HG02840 (cell line): ENCODE results near the gene FANCG.

Experiments
- ATAC-seq: cut with Tn5 transposase; IDR thresholded peaks from one replicate; pipeline ENCODE4 v1.9.1; 2021; ENCODE audit warnings: mild to moderate bottlenecking, moderate library complexity, moderate number of reproducible peaks; ENCODE audit not compliant: unreplicated experiment, low FRiP score

Gene FANCG

DNA sequence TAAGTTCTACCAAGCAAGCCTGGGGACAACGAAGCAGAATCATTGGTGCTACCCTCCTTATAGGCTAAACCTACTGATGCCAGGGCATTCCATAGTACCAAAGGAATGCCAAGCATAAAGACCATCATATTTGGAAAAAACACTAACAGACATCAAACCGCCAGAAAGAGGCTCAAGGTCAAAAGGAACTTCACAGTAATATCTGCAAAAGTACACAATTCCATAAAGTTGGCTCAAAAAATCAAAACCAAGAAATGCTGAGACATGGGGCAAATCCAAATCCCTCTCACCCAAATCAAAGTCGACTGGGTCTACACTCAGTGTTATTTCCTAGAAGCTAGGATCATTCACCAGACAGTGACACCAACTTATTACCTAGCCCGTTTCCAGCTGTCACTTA lies 10.7 kb downstream of the FANCG start:
- ATAC-seq, result no peak

DNA sequence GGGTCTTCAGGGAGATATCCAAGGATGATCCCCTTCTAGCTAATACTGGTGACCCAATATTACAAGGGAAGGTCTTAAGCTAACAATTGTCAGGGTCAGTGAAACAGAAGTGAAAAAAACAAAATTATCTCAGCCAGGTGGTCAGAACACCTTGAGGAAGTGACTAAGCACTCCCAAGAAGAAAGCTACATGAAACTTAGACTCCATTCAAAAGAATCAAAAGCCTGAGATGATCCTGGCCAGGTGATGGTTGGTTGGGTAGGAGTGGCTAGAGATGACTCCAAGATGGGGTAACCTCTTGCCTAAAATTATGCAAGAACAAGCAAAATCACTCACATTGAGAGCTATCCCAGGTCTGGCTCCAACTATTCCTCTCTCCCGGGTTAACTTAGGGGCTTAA lies 12.7 kb downstream of the FANCG start:
- ATAC-seq, result no peak

DNA sequence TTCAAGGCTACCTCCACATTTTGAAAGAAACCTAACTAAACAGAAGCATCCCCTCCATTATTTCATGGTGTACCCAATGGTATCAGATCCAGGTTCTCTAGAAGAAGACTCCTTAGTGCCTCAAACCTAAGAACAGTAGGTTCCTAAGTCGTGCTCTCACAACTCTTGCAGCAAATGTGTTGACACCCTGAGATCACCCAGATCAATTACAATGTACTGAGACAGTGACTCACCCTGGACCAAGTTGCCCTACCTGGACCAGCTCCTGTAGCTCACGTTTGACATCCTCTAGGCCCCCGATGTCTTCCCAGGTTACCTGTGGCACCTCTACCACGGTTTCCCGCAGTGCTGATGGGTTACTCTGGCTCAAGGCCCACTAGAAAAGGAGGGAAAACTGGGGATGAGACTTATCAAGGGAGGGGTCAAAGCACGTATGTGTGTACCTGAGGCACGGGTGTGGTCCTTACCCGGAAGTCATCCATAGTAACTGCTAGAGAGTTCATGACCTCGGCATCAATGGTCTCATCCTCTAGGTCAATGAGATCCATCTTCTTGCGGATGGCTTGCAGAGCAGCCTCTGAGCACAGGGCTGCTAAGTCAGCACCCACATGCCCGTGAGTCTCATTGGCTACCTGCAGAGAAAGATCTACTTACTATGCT lies 19.1 kb downstream of the FANCG start:
- no peak for ATAC-seq

DNA sequence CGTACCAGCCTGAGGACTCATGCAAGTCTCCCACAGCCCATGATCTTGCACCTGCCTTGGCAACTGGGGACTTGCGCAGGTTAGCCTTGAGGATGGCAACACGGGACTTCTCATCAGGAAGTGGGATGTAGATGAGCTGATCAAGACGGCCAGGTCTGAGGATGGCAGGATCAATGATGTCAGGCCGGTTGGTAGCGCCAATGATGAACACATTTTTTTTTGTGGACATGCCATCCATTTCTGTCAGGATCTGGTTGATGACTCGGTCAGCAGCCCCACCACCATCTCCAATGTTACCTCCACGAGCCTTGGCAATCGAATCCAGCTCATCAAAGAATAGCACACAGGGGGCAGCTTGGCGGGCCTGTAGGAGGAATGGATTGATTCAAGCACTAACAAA lies 20.3 kb downstream of the FANCG start:
- ATAC-seq, result no peak

DNA sequence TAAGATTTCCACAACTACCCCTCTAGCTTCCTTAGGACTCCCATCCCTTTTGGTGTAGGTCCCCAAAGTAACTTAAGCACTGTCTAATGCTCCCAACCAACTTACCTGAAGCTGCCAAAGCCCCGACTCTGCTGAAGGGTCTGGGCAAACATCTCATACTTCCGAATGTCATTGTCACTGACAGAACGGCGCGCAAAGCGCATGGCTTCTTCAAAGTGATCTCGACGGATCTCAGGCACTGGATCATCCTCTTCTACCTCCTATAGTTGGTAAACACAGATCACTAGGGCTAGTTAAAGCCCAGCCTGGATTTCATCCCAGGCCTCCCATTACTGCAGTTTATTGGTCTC lies 22.5 kb downstream of the FANCG start:
- ATAC-seq, result no peak

DNA sequence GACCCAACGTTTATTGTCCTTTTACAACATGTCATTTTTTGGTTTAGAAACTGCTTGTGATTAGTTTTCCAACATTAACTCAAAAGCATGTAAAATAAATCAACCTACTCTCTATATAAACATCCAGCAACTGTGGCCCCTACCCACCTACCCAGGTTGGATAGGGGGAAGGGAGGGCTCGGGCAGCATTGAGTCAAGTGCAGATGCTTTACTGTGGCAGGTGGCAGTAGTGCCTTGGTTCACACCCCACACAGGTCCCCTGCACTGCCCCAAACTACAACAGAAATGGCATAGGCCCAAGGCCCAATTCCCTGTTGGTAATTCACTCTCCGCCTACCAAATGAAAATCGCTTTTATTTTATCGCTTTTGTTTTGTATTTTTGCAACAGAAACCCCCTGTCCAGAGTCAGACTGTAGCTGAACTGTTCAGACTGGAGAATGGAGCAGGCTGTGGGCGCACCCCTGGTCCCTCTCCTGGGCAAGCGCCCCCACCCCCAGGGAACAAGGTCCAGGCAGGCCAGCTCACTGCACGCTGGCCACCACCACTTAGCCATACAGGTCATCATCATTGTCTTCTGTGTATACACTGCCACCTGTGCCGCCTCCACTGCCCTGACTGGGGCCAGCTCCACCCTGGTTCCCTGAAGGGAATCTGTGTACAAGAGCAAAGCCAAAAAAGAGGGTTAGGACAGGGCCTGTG lies 23.0 kb downstream of the FANCG start:
- no peak for ATAC-seq

DNA sequence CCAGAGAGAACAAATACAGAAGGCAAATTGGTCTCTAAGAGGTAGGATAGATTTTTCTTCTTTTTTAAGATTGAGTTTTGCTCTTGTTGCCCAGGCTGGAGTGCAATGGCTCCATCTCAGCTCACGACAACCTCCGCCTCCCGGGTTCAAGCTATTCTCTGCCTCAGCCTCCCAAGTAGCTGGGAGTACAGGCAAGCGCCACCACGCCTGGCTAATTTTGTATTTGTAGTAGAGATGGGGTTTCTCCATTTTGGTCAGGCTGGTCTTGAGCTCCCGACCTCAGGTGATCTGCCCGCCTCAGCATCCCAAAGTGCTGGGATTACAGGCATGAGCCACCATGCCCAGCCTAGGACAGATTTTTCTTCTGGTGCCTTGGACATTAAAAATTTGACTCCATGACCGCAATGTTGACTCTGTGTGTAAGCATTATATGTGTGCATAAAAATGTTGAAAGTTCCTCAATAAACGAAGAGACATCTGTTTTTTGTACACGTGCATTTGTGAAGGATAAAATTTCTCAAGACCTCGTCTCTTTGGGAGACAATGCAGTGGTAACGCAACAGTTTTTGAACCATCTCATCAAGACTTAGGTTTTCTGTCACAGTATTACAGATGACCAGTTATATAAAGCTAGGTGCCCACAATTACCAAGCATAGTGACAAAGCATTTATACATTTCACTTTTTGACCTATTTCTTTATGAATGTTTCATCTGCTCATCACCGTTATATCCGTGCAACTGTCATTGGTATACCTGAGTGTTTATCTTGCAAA lies 24.7 kb downstream of the FANCG start:
- ATAC-seq, result no peak

DNA sequence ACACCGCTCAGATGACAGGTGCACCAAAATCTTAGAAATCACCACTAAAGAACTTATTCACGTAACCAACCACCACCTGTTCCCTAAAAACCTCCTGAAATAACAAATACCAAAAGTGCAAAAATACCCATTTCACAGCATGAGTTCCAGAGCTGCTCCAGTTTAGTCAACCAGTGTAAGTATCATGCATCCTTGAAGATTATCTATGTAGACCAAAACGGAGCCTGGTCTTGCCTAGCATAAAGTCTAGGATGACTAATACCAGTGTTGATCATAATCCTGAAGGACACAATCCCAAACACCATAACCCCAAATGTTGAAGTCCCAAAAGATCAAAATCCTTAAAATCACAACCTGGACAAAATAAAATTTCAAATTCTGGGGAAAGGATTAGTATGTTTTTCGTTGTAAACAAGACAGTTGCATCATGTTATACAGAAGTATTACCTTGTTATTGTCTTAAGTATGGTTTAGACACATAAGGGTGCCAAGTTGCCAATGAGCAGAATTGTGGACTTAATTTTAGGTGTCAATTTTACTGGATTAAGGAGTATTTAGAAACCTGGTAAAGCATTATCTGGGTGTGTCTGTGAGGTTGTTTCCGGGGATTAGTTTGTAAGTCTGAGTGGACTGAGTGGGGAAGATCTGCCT lies 25.4 kb downstream of the FANCG start:
- no peak for ATAC-seq

DNA sequence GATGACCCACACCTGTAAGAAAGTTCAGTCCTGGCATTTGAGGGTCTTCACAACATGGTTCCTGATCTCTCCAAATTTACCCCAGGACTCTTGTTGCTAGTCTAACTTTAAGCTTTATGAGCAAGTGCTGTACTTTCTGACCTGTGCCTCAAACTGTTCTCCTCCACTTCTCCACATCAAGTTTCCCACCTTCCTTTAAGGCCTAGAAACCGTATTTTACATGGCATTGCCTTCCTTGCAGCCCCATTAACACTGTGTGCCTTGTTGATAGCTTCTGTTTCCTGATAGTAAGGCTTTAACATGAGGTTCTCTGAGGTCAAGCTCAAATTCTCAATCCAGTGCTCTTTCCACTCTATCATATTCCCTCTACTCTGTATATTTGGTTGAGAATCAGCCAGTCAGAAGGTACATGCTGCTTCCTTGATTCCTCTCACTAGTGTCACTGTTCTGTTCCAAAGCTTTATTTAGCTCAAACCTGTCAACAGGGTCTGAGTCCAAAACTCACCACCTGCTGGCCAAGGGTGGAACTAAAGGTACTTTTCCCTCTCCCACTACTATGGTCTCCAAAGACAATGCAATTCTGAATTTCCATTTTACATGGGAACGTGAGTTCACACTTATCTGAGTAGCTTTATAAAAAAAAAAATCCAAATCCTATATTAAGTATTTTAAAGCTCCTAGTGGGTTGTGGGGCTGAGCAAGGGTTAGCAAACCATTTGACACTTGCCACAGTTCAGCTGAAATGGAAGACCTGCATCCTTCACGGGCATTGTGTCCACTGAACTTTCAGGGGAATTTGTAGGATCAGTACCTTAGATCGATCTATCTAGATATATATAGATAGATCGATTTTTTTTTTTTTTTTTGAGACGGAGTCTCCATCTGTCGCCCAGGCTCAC lies 28.4 kb downstream of the FANCG start:
- no peak for ATAC-seq

DNA sequence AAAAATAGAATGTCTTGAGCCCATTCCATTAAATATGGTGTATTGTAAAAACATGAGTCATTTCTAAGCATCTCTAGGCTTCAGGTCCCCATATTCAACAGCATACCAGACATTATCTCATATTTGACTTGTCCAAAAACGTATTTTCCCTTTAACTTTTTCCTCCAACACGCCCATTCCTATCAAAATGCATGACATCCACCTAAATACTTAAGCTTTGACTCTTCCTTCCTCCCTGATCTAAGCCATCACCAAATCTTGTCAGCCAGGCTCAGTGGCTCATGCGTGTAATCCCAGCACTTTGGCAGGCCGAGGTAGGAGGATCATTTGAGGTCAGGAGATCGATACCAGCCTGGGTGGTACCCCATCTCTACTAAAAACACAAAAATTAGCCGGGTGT lies 31.2 kb downstream of the FANCG start:
- ATAC-seq, result no peak

DNA sequence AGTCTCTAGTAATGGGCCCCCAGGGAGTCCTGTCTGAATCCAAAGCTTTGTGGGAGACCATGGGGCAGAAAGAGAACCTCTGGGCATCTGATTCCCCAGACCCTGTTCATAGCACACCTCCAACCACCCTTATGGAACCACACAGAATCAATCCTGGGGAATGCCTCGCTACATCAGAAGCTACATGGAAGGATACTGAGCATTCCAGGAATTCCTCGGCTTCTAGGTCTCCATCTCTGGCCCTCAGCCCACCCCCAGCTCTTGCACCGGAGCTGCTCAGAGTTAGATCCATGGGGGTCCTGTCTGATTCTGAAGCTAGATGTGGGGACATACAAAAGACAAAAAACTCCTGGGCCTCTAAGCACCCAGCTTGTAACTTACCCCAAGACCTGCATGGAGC lies 35.7 kb downstream of the FANCG start:
- no peak for ATAC-seq

DNA sequence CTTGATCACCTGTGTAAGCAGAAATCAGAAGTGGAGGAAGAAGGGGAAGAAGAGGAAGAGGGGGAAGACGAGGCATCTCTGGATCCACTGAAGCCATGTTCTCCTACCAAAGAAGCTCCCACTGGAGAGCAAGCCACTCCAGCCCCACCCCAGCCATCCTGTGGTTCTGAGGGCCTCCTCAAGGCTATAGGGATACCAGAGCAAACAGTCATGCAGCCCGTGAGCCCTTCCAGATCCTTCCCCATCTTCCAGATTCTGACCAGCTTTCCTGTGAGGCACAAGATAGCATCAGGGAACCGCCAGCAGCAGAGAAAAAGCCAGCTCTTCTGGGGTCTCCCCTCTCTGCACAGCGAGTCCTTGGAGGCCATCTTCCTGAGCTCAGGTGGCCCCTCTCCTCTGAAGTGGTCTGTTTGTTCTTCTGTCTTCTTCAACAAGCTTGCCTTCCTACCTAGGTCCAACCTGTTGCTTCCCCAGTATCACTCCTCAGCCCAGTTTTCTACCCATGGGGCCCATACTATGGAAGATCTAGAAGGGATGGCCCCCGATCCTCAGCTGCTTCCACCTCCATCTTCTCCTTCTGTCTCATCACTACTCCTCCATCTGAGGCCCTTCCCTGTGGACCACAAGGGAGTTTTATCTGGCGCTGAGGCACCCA lies 36.7 kb downstream of the FANCG start:
- ATAC-seq, result no peak

DNA sequence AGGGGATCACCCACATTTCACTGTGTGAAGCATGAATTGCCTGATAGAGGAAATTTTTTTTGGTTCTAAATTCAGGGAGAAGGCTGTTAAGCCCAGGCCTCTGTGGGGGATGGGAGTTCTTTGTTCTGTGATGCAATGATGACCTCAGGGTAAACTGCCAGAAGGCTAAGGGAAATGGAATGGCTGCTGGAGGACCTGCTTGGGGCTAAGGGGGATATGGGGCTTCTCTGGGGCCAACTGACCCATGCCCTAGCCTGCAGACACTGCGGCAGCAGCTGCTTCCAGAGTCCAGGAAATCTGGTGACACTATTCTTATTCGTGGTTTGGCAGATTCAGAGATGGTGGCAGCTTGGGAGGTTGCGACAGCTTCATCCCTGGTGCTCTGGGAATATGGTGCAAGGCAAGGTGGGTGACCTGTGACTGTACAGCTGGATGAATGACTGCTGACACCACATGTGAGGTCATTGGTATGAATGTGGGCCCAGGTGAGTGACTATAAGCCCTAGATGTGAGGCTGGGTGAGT lies 37.6 kb downstream of the FANCG start:
- ATAC-seq, result no peak

DNA sequence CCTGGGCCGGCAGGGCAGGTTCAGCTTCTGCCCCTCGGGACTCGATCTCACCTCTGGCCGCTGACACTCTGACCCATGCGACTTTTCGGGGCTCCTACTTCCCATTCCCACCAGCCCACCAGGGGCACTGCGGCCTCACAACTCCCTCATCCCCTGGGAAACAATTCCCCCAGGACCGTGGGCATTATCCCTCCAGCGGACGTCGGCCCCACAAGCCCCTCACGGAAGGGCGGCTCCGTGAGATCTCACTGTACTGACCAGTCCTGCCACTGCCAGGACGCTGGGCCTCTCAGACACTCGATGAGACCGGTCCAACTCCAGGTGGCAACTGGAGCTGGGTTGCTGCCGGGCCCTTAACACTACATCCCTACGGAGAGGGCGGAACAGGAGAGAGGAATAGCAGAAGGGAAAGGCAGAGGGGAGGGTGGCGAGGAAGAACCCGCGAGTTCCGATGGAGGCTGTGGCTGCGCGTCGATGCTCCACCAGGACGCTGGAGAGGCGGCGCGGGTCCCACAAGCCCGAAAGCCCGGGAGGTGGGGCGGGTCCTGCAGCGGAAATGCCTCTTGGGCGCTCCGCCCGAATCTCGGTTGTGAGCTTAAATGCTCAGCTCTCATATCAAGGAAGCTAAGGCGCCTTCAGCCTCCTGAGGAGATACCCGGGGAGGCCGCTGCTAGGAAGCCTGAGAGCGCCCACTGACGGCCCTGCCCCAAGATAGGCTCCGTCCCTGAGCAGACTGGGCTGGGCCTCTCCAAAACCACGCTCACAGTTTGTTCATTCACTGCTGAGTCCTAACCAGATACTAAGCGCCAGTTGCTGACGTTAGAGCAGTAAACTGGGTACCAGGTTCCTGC lies 43.7 kb downstream of the FANCG start:
- ATAC-seq, result no peak

DNA sequence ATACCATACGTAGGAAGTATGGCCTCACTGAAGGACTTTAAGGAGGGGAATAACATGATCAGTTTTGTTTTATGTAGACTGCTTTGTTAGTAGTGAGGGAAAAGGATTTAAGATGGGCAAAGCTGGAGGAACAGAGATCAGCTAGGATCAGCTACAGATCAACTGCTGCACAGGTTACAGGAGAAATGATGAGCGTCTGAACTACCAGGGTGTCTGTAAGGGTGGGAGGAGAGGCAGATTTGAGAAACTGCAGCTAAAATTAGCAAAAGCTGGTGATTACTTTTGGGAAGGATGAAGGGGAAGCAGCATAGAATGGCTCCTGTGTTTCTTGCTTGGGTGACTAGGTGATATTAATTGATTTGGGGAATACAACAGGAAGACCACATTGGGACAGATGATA lies 46.6 kb downstream of the FANCG start:
- no peak for ATAC-seq

DNA sequence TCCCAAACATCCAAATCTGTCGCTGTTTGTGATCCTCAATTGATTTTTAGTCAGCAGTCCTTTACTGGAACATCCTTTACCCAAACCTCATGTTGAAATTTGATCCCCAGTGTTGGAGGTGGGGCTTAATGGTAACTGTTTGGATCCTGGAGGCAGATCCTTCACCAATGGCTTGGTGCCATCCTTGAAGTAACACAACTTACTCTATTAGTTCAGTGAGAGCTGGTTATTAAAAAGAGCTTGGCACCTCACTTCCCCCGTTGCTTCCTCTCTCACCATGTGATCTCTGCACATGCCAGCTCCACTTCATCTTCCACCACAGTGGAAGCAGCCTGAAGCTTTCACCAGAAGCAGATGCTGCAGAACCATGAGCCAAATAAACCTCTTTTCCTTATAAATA lies 49.9 kb downstream of the FANCG start:
- no peak for ATAC-seq

DNA sequence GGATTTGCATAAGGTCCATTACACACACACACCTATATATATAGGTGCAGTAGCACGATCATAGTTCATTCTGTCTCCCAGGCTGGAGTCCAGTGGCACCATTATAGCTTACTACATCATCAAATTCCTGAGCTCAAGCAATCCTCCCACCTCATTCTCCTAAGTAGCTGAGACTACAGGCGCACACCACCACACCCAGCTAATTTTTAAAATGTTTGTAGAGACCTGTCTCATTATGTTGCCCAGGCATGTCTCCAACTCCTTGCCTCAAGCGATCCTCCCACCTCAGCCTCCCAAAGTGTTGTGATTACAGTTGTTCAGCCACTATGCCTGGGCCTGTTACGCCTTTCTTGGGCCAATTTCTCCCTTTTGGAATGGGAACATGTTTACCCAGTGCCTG lies 50.5 kb downstream of the FANCG start:
- no peak for ATAC-seq

DNA sequence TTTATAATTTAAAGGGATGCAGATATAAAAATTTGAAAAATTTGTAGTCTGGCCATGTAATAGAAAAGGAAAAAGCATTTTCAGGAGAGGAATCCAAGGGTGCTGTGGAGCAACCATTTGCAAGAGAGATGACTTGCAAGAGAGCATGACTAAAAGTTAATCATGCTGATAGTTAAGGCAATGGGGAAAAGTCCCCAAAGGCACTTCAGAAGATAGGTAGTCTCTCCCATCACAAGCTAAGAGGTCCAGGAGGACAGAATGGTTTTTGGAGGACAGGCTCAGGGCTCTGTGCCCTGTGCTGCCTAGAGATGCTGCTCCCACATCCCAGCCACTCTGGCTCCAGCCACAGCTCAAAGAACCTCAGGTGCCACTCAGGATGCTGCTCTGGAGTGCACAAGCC lies 51.4 kb downstream of the FANCG start:
- no peak for ATAC-seq

DNA sequence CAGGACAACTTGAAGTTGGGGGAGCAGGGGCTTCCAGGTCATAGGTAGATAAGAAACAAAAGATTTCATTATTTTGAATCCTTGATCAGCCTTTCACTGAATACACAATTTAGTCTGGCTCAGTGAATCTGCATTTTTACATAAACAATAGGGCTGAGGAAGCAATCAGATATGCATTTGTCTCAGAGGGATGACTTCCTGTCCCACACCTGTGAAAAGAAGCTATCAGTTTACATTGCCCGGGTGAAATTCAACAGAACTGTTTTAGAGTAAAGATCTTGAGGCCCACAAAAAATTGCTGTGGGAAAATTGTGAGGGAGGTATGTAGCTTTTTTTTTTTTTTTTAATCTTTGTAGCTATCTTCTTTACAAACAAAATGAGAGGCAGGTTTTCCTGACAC lies 51.9 kb downstream of the FANCG start:
- ATAC-seq, result no peak
